ENCODE measurements around the gene UBL5. TPM values are rescaled to one million over a fixed set of nuclear protein-coding genes. Genes with fewer than 3 reads are reported as not detected.

Gene UBL5
- total RNA-seq, 1 experiment from 2014 or later = 521 TPM

- H3K27ac ChIP-seq (ENCODE audit: low read length) = no peak overlapping the region
- no peaks in the 10 kb centered on the region for H3K4me1 ChIP-seq (ENCODE audit: insufficient read depth, low read length)
- H3K4me2 ChIP-seq (ENCODE audit: low read length) = no peak overlapping the region
- no peaks in the 10 kb centered on the region for H3K9me2 ChIP-seq (replicated peaks; ENCODE audit: low read length)
- no peaks in the 10 kb centered on the region for H3K79me2 ChIP-seq (ENCODE audit: low read length)
- no peak overlapping the region for H2AFZ ChIP-seq (ENCODE audit: low read length)
- no peaks in the 10 kb centered on the region for H3K9me3 ChIP-seq (ENCODE audit: low read length)
- H3F3A ChIP-seq (ENCODE audit: low read length, unreplicated experiment) = no peaks in the 10 kb centered on the region
- no TSS peak for BruUV-seq (replicated peaks)
- POLR2A ChIA-PET (ENCODE audit: unreplicated experiment) = no interaction called here
- intact Hi-C loops (cut with micrococcal nuclease) = no loop called here
- H4K20me1 ChIP-seq (ENCODE audit: low read length) = no peaks in the 10 kb centered on the region
- no peak for ATAC-seq
- TF ChIP-seq CTCF (conservative IDR thresholded peaks at IDR 0.05; ENCODE audit: low read depth, low read length) = no peak
- TF ChIP-seq EZH2phosphoT487 (IDR thresholded peaks at IDR 0.05; ENCODE audit: borderline replicate concordance, low read length) = no peak
- TF ChIP-seq EZH2 (IDR thresholded peaks at IDR 0.05; ENCODE audit: low read length, unreplicated experiment) = no peak
- CTCF ChIA-PET = no interaction called here
- no peak overlapping the region for H3K4me3 ChIP-seq (ENCODE audit: low read length)
- no peak for DNase-seq
- no peak overlapping the region for H3K9ac ChIP-seq (ENCODE audit: low read length)
- H3K27me3 ChIP-seq (ENCODE audit: low read length) = no peaks in the 10 kb centered on the region
- H3K36me3 ChIP-seq (ENCODE audit: low read depth, low read length) = no peaks in the 10 kb centered on the region
These were observed 31.0 kb downstream of the UBL5 start for GRCh38 chr19:9858766-9859165.

DNA sequence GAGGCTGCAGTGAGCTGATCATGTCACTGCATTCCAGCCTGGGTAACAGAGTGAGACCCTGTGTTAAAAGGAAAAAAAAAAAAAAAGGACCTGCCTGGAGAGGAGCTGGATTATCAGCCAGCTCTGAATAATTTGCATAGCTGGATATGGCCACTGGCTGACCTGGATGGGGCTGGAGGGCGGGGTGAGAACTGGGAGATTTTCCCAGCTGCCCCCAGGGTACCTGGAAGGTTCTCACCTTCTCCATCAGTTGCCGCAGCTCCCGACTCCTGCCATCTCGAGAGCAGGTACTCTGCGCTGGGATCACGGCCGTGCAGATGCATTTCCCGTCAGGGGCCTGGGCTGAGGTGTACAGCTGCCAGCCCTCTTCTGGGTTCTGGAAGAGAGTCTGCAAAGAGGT lies 32.7 kb downstream of the UBL5 start:
- H3K9ac ChIP-seq (ENCODE audit: low read length) = no peak overlapping the region
- no TSS peak for BruUV-seq (replicated peaks)
- no peaks in the 10 kb centered on the region for H3K9me2 ChIP-seq (replicated peaks; ENCODE audit: low read length)
- ChIA-PET CTCF (interaction anchor here (0.6 kb wide), 2 partner anchors 21 to 1792 kb away, joined by 3 read pairs; no protein-coding TSS in a partner anchor), POLR2A (ENCODE audit: unreplicated experiment) (interaction anchor here (0.6 kb wide), 1 partner anchor 17 kb away, joined by 5 read pairs; no protein-coding TSS in a partner anchor)
- H2AFZ ChIP-seq (ENCODE audit: low read length) = no peak overlapping the region
- no peaks in the 10 kb centered on the region for H4K20me1 ChIP-seq (ENCODE audit: low read length)
- DNase-seq (no peak), ATAC-seq (no peak)
- no peaks in the 10 kb centered on the region for H3K9me3 ChIP-seq (ENCODE audit: low read length)
- no peak overlapping the region for H3K4me2 ChIP-seq (ENCODE audit: low read length)
- no peaks in the 10 kb centered on the region for H3K27me3 ChIP-seq (ENCODE audit: low read length)
- H3K36me3 ChIP-seq (ENCODE audit: low read depth, low read length) = no peaks in the 10 kb centered on the region
- H3K4me1 ChIP-seq (ENCODE audit: insufficient read depth, low read length) = no peaks in the 10 kb centered on the region
- intact Hi-C loops (cut with micrococcal nuclease) = no loop called here
- no peak overlapping the region for H3K27ac ChIP-seq (ENCODE audit: low read length)
- no peak overlapping the region for H3K4me3 ChIP-seq (ENCODE audit: low read length)
- TF ChIP-seq CTCF (conservative IDR thresholded peaks at IDR 0.05; ENCODE audit: low read depth, low read length) = no peak
- no peak for TF ChIP-seq EZH2phosphoT487 (IDR thresholded peaks at IDR 0.05; ENCODE audit: borderline replicate concordance, low read length)
- no peak for TF ChIP-seq EZH2 (IDR thresholded peaks at IDR 0.05; ENCODE audit: low read length, unreplicated experiment)
- H3K79me2 ChIP-seq (ENCODE audit: low read length) = no peaks in the 10 kb centered on the region
- H3F3A ChIP-seq (ENCODE audit: low read length, unreplicated experiment) = no peaks in the 10 kb centered on the region

- Histone ChIP-seq H3K79me2 (ENCODE audit: low read length) (no peaks in the 10 kb centered on the region), H4K20me1 (ENCODE audit: low read length) (no peaks in the 10 kb centered on the region), H3K9me3 (ENCODE audit: low read length) (no peaks in the 10 kb centered on the region), H3F3A (ENCODE audit: low read length, unreplicated experiment) (no peaks in the 10 kb centered on the region), H3K27ac (ENCODE audit: low read length) (no peak overlapping the region), H3K9ac (ENCODE audit: low read length) (no peak overlapping the region), H3K4me2 (ENCODE audit: low read length) (no peak overlapping the region), H3K36me3 (ENCODE audit: low read depth, low read length) (no peaks in the 10 kb centered on the region), H3K9me2 (replicated peaks; ENCODE audit: low read length) (no peaks in the 10 kb centered on the region), H2AFZ (ENCODE audit: low read length) (no peak overlapping the region), H3K4me3 (ENCODE audit: low read length) (no peak overlapping the region), H3K4me1 (ENCODE audit: insufficient read depth, low read length) (no peaks in the 10 kb centered on the region), H3K27me3 (ENCODE audit: low read length) (no peaks in the 10 kb centered on the region)
- POLR2A ChIA-PET (ENCODE audit: unreplicated experiment) = no interaction called here
- DNase-seq (no peak), ATAC-seq (no peak)
- intact Hi-C loops (cut with micrococcal nuclease) = no loop called here
- CTCF ChIA-PET = no interaction called here
- TF ChIP-seq EZH2phosphoT487 (IDR thresholded peaks at IDR 0.05; ENCODE audit: borderline replicate concordance, low read length) (no peak), CTCF (conservative IDR thresholded peaks at IDR 0.05; ENCODE audit: low read depth, low read length) (no peak), EZH2 (IDR thresholded peaks at IDR 0.05; ENCODE audit: low read length, unreplicated experiment) (no peak)
- BruUV-seq (replicated peaks) = no TSS peak
These were observed 33.8 kb downstream of the UBL5 start for GRCh38 chr19:9861503-9861902.

Data from PC-3 (cell line).